ENCODE results near the gene ISOC2.

- TF ChIP-seq POLR2AphosphoS5 (IDR thresholded peaks at IDR 0.05) (no peak), EP300 (IDR thresholded peaks at IDR 0.05) (no peak), CTCF (IDR thresholded peaks at IDR 0.05) (no peak)
Observed at GRCh38 chr19:55436847-55437246, 24.6 kb downstream of the ISOC2 start.

All from suprapubic skin (tissue), 4 donors.